NCI-H187 (cell line): ENCODE data around the gene PLA2R1.

Experiments used
- DNase-seq, 2 experiments: peaks; one replicate each; lab custom pipeline; 2025; lab: John Stamatoyannopoulos, UW

The PLA2R1 gene

DNA sequence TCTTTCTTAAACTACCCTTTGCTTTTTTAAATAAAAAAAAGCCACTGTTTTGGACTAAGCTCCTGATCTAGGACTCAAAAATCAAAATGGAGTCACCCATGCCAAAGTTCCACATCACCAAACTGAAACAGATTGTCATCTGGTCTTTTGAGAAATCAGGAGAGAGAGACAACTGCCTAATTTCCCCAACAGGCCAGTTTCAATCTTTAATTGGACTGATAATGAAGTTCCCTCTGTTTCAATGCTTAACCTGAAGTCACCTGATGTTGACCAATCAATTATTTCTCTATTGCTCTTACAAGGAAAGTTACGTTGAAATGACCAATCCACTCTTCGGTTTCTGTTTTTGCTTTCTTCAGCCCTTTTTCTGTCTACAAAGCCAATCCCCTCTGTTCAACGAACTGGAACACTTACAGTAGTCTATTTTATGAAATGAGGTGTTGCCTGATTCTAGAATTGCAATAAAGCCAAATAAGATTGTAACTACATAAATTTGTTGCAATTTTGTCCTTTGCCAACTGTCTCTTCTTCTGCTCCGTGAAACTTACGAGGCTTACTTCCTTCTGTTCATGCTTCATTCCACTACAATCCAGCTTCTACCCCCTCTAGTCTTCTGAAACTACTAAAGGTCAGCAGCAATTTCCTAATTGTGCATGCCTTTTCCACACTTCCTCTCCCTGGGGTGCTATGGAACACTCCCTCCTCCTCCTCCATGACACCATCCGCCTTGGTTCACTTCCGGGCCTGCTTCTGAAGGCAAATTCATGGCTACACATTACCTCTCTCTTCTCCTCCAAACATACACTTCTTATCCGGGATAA is 169.2 kb downstream of the PLA2R1 start:
- no peak for DNase-seq

DNA sequence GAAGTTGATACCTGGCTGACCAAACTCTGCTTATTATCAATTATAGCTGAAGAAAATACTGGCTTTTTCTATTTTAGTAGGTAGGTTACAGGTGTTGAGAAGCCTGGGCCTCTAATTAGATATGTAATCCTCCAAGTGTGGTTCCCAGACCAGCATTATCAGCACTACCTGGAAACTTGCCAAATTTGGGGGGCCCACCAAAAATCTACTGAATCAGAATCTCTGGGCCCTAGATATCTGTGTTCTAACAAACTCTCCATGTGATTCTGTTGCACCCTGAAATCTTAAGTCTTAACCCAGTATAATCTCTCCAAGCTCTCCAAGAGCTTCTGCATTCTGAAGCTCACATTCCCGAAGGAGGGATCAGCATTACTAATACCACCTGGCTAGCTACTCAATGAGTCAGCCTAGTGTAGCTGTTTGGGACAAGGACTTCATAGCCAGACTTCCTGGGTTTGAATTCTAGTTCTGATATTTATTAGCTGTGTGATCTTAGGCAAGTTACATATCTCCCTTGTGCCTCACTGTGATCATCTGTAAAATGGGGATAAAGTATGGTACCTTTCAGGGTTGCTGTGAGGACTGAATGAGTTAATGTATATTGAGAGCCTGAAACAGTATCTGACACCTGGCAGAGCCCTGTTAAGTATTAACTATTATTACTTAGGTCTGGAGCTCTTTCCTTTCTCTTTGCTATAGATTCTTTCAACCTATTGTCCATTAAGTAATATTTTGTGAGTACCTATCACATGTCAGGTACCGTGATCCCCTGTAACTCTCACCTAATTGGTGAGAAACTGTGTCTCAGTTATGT is 170.3 kb downstream of the PLA2R1 start:
- no peak for DNase-seq

DNA sequence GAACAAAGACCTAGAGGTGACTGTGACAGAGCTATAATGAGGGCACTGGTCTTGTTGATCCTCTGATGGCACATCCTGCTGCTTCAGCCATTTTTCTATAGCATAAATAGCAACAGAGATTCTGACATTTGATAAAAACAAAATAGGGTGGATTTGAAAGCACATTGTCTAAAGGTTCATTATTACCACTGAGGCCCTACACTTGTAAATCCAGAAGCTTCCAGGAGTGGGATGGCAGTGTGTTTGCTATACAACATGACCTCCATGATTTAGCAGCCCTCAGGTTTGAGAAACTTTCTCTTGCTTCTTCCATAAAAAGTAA is 171.2 kb downstream of the PLA2R1 start:
- no peak for DNase-seq

DNA sequence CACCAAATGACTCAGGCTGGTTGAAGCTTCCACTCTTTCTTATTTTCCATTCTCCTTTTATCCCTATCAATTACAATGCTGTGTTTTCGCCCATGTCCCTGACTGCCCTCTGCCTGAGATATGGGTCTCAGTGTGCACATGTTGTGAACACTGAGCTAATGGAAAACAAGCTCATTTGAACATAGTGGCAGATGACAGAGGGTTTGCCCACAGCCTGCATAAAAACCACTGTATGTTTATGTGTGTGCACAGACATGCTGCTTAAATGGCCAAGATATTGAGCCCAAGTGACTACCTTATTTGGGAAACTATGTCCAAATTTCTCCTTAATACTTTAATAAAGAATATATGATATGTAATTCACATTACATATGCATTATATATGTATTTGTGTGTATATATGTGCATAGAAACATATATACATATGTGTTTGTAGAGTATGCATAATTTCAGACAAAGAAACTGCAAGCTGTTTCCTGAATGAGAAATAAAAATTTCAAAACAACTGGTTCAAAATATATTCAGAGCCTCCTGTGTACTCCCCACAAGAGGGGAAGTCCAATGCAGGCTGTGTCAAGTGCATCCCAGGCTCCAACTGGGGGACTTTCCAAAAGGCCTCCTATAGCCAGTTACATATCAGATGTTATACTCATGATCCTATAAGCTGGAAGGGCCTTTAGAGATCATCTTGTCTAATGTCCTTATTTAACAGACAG is 171.7 kb downstream of the PLA2R1 start:
- DNase-seq, result no peak

DNA sequence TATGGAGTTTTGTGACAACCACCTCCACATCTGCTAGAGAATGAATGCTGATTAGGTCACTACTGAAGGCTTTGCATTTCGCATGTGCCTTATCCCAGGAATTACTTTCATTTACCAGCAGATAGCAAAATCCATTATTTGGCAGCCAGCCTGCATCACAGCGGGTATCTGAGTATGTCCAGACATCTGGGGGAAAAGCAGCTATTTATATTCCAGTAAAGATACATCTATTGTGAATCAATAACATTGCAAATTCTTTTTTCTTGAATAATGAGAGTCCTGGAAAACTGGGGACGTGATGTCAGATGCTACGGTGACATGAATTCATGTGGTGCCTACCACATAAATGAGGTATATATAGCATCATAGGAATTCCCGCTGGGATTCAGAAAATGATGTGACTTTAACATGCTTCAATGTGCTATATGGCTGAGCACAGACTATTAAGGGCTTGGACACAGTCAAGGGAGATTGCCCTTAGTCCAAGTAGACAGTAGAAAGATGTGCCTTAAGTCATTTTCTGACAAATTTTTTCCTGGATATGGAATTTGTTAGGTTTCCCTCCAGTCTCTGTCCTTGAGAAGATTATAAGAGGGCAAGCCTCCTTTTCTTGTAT is 180.2 kb downstream of the PLA2R1 start:
- no peak for DNase-seq
